GM18858 (cell line): ENCODE data around the gene ZNF398.
A peak's percentile ranks its signal among the peaks of the same experiment; 100 is the strongest.
"Not testable (repeated sequence)": the region's sequence is repeated elsewhere in the genome, so short reads cannot be mapped to it uniquely, and the experiment has no call there.

Experiments
- ATAC-seq: cut with Tn5 transposase; IDR thresholded peaks from one replicate; pipeline ENCODE4 v1.9.1; 2021; ENCODE audit not compliant: unreplicated experiment

ZNF398 gene, protein sequence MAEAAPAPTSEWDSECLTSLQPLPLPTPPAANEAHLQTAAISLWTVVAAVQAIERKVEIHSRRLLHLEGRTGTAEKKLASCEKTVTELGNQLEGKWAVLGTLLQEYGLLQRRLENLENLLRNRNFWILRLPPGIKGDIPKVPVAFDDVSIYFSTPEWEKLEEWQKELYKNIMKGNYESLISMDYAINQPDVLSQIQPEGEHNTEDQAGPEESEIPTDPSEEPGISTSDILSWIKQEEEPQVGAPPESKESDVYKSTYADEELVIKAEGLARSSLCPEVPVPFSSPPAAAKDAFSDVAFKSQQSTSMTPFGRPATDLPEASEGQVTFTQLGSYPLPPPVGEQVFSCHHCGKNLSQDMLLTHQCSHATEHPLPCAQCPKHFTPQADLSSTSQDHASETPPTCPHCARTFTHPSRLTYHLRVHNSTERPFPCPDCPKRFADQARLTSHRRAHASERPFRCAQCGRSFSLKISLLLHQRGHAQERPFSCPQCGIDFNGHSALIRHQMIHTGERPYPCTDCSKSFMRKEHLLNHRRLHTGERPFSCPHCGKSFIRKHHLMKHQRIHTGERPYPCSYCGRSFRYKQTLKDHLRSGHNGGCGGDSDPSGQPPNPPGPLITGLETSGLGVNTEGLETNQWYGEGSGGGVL

DNA sequence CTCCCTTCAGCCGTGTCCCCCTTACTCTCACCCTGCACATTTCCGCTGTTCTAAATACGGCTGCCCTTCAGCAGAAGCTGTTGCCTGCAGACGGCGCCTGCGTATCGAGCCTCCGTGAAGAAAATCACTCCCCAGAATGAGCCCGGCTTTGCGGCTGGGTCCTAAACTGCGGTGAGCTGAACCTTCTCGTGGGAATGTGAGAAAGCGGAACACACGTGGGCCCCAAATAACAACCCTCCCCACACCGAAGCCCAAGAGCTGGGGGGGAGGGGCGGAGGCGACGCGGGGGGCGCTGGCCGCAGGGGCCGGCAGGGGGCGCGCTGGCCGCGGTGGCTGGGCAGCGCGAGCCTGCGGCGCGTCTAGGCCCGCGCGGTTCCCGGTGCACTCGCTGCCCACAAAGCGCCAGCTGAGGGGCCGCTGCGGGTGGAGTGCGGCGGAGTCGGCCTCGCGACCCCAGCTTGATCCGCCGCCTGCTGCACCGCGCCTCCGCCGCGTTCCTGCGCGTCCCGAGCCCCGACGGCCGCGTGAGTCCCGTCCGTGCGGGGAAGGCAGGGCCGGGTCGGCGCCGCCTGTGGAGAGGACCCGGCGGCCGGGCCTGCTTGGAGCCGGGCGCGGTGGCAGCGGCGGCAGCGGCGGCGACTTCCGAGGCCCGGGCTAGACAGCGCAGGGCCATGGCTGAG, at the start of gene ZNF398:
Gene ZNF398, plus strand, starts transcription at position 382 of the 680 bp plus-strand sequence. Its CDS starts 290 bp downstream, at position 672.
- ATAC-seq, result peak; percentile 62

DNA sequence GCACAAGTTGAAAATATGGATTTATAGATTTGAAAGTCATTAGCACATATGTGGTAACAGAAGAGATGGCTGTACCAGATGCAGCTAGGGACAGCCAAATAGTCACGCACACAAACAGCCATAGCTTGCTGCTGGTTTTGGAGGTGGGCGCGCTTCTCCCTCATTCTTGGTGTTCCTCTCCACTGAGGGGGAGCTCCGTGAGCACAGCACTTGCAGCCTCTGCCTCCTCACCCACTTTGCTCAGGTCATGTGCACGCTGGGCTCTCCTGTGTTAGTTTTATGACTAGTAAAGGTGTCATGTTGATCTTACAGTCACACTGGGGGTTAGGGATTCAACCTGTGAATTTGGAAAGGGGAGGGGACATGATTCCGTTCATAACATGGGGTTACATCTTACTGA, 48.2 kb upstream of the ZNF398 start:
- no peak for ATAC-seq

DNA sequence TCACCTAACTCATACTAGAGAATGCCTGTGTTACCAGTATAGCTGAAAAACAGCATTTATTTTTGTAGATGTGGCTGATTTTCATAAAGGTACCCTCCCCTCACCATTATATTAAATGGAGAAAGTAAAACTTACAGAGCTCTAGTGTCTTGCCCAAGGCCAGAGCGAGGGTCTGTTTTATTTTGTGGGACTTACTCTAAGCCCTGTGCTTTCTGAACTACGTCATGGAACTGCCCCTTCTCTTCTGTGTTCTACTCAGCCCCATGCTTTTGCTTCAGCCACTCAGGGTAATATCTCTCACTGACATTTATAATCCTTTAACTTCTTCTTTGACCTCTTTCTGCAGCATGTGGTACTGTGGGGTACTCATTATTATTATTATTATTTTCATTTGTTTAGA, 46.4 kb upstream of the ZNF398 start:
- no peak for ATAC-seq

DNA sequence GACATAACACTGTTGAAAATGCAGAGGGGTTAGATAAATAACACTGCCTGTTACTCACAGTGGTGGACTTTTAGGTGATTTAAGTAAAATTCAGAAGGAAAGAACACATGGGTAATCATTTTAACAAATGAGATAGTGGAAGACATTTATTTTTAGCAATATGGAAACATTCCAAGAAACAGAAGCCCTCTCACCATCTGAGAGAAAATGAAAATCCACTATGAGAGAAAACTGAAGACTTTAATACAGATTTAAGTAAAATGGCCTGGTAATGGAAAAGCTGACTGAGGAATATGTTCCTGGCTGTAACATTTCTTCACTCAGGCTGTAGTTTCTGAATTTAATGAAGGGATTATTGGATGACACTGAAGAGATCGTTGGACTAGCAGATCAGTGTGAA, 44.6 kb upstream of the ZNF398 start:
- ATAC-seq, result no peak

DNA sequence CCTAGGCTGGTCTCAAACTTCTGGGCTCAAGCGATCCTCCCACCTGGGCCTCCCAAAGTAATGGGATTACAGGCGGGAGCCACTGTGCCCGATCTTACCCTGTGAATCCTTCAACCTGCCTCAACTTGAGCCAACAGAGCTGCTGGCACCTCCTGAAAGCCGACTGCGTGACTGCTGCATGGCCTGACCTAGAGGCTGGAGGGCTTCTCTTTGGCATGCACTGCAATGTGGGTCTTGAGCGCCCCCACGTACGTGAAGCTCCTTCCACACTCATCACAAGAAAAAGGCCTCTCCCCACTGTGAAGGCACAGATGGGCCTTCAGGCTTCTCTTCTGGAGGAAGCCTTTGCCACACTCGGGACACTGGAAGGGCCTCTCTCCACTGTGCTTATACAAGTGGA, 43.8 kb upstream of the ZNF398 start:
- no peak for ATAC-seq

DNA sequence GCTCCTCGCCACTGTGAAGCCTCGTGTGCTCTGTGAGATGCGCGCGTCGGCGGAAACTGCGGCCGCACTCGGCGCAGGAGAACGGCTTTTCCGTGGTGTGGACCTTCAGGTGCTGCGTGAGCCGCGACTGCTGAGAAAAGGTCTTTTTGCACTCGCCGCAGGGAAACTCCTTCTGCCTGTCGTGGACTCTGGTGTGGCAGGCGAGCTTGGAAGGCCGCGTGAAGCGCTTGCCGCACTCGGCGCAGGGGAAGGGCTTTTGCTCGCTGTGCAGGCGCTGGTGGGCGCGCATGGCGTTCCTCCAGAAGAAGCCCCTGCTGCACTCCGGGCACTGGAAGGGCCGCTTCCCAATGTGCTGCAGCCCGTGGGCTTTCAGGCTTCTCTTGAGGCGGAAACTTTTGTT, 43.0 kb upstream of the ZNF398 start:
- ATAC-seq, result no peak

DNA sequence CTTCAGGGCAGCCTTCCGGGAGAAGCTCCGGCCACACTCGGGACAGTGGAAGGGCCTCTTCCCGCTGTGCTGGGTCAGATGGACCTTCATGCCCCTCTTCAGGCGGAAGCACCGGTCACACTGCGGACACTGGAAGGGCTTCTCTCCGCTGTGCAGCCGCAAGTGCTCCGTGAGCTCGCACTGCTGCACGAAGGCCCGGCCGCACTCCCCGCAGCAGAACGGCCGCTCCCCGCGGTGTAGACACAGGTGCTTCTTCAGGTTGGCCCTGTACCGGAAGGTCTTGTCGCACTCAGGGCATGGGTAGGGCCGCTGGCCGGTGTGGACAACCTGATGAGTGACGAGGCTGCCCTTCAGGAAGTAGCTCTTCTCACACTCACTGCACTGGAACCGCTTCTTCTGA, 42.5 kb upstream of the ZNF398 start:
- no peak for ATAC-seq

DNA sequence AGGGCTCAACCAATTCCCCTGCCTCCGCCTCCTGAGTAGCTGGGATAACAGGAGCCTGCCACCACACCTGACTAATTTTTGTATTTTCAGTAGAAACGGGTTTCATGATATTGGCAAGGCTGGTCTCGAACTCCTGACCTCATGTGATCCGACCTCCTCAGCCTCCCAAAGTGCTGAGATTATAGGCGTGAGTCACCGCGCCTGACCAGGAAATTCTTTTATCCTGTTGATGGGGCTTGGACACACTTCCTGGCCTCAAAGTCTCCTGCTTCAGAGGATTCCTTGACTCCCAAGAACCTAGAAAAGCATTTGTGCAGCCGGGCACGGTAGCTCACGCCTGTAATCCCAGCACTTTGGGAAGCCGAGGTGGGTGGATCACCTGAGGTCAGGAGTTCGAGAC, 37.3 kb upstream of the ZNF398 start:
- ATAC-seq, result no peak

DNA sequence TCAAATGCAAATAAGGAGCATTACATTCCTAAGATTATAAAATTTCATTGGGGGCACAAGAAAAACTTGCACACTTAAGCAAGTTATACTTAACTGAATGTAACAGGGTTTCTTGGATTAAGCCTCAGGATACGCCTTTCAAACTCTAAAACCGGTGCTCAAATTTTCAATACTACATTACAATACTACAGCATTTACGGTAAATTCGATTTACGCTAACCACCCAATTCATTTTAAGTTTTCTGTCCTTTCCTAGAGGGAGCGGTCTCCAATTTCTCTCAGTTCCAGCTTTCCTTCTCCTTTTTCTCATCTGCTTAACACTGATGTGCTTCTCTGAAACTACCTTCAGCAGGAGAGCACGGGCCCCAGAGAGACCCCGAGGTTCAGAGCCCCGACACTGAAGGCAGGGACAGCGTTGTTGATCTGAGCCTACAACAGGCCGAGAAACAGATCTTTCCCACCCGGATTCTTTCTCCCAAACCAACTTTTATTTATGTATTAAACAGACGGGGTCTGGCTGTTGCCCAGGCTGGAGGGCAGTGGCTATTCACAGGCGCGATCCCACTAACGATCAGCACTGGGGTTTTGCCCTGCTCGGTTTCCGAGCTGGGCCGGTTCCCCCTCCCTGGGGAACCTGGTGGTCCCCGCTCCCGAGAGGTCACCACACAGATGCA, 21.9 kb upstream of the ZNF398 start:
- ATAC-seq, result no peak

DNA sequence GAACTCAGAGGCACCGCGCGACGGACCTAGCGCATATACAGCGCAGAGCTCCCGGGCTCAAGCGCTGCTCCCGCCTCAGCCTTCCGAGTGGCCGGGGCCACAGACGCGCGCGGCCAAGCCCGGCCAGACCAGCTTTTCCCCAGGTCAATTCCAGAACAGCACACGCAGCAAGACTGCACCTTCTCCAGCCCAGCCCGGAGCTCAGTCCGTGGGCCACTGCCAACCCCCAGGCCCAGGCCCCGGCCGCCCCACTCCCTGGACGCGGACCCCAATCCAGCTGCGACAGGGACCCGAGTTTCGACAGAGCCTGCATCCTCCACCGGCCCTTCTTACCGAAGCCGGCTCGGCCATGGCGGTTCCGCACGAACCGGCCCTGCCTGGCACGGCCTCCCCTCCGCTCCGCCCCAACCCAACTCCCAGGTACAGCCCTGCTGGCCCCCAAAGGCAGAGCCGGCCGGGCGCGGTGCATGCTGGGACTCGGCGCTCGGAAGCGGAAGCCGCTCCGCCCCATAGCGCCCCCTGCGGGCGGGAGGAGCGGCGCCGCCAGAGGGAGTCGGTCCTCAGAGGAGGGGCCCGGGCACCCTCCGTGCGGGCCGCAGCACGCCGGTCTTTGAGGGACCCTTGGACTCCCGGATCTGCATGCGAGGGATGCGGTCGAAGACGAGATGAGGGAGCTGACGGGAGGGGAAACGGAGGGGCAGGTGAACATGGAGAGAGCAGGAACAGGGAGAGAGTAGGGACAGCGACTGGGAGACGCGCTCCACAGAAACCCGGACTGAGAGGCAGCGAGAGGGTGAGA, 21.2 kb upstream of the ZNF398 start, which contains the start of gene ZNF425:
Gene ZNF425, minus strand, starts transcription at position 462 of the 799 bp plus-strand sequence. Its CDS starts 111 bp downstream, at position 351.
- peak; percentile 80 for ATAC-seq

DNA sequence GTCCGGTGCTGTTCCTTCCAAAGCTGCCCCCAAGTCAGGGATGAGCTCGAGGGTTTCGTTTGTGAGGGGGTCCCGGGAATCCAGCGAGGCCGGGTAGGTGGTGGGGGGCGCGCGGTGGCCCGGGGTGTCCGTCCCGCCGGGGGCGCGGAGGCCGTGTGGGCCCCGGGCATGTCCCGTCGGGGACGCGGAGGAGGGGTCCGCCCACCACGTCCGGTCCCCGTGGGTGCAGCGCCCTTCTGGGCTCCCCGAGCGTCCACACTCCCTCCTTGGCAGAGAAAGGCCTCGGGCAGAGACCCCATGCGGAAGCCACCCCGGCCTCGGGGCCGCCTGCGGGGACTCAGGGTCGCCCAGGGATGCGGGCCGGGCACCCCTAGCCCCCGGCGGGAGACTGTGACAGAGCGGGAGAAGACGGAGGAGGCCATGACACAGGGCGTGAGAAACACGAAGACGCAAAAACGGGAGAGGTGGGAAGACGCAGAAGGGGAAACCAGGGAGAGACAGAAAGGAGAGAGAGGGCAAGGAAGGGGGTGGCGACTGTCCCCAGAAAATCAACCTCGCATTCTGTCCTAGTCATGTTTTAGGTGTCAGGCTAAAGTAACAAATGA, 20.5 kb upstream of the ZNF398 start:
- ATAC-seq, result peak; percentile 24

DNA sequence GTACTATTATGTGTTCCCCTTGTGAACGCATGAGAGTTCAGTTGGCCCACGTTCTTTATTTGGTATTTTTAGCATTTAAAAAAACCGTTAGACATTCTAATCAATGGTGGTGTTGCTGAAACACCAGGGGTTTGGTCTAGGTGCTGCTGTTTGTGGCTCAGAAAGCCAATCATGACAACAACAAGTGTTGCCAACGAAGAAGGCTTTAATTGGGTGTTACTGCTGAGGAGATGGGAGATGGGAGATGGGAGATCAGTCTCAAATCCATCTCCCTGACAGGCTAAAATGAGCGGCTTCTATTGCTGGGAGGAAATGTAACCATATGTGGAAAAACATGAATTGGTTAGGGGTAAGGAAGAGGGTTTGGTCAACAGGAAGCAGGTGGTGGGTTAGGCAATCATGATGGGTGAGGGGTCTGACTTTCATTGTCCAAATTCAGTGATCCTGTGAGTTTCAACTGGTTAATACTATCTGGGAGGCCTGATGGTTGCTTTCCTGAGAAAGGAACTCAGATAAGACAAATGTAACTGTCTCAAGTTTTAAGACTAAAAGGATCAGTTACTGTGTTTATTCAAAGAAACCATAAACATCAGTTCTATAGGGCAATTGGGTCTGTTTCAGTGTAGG, 16.6 kb upstream of the ZNF398 start:
- no peak for ATAC-seq

DNA sequence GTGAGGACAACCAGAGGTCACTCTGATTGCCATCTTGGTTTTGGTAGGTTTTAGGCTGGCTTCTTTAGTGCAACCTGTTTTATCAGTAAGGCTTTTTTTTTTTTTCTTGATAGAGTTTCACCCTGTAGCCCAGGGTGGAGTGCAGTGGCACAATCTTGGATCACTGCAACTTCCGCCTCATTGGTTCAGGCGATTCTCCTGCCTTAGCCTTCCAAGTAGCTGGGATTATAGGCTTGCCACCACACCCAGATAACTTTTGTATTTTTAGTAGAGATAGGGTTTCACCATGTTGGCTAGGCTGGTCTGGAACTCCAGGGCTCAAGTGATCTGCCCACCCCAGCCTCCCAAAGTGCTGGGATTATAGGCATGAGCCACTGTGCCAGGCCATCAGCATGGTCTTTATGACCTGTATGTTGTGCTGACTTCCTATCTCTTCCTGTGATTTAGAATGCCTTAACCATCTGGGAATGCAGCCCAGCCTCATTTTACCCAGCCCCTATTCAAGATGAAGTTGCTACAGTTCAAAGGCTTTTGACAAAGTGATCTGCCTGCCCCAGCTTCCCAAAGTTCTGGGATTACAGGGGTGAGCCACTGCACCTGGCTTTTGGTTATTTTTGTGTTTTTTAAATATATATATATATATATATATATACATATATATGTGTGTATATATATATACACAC, 14.1 kb upstream of the ZNF398 start:
- ATAC-seq, result no peak

DNA sequence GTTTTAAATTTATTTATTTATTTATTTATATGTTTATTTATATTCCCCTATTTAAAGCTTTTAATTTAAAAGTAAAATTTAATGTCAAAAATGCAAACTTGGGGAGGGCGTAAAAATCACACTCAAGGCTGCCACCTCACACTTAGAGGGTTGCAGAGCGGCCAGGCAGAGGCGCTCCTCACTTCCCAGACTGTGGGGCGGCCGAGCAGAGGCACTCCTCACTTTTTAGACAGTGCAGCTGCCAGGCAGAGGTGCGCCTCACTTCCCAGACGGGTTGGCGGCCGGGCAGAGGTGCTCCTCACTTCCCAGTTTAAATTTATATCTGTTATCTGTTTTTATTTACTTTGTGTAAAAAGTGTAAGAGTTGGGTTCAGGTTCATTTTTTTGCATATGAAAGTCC, 11.1 kb upstream of the ZNF398 start:
- no peak for ATAC-seq

DNA sequence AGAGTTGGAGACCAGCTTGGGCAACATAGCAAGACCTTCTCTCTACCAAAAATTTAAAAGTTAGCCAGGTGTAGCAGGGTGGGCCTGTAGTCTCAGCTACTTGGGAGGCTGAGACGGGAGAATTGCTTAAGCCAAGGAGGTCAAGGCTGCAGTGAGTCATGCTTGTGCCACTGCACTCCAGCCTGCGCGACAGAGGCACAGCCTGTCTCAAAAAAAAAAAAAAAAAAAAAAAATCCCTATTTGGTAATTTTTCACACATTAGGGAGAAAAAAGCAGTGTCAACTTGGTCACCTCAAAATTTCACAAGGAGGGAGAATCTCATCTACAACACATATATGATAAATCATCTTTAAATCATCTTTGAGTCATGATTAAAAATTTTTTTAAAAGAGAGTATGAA, 6.4 kb upstream of the ZNF398 start:
- ATAC-seq, result no peak

DNA sequence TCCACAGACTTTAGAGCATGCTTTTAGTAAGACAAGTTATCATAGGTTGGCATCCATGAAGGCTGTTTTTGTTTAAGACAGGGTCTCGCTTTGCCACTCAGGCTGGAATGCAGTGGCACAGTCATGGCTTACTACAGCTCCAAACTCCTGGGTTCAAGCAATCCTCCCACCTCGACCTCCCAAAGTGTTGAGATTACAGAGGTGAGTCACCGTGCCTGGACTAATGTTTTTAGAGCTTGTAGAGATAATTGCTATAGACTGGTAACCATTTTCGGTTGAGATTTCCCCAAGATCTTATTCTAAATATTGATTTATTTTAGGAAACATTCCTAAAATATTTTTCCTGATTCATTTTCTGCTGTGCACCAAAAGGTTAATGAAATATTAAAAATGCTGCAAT, 5.4 kb upstream of the ZNF398 start:
- ATAC-seq, result no peak

DNA sequence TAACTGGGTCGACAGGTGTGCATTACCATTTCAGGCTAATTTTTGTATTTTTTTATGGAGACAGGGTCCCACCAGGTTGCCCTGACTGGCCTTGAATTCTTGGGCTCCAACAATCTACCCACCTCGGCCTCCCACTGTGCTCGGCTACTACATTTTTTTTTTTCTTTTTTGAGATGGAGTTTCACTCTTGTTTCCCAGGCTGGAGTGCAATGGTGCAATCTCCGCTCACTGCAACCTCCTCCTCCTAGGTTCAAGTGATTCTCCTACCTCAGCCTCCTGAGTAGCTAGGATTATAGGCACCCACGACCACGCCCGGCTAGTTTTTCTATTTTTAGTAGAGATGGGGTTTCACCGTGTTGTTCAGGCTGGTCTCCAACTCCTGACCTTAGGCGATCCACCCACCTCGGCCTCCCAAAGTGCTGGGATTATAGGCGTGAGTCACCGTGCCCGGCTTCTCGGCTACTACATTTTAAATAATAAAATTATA, 2.8 kb upstream of the ZNF398 start:
- ATAC-seq, result not testable (repeated sequence)

DNA sequence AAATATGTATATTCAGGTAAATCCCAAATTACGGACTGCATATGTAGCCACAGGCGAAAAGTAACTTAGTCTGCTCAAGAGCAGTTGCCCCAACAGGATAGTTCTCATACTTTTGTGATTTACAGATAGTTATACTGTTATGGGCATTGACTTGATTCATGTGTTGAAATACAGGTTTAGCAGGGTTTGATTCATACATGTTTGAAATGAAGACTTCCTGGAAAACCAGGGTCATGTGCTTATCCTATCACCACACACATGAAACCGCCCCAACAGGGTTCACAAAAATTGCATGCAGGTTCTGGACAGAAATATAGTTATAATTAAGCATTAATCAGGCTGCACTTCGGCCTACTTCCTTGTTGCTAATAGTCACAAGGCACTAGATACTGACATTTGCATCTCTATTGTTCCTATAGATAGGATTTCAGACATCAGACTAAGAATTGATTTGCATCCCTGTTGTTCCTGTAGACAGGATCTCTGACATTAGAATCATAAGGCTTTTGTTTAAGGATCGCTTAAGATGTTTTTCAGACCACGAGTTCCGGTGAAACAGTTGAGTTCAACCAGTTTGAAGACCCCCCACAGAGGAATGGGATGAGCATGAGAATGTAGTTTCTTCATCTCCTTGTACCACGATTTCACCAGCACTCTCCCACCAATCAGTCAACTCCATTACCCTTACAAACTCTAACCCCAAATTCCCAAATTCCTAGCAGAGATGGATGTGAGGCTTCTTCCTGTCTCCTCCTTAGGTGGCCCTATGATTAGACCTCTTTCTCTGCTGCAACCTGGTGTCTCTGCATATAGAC, 2.0 kb upstream of the ZNF398 start:
- no peak for ATAC-seq
